ENCODE measurements around the gene CCDC167. TPM values are rescaled to one million over a fixed set of nuclear protein-coding genes. Genes with fewer than 3 reads are reported as not detected.

CCDC167 gene
- total RNA-seq, 2 experiments from 2014 or later, result 7.3 to 8.0 TPM

DNA sequence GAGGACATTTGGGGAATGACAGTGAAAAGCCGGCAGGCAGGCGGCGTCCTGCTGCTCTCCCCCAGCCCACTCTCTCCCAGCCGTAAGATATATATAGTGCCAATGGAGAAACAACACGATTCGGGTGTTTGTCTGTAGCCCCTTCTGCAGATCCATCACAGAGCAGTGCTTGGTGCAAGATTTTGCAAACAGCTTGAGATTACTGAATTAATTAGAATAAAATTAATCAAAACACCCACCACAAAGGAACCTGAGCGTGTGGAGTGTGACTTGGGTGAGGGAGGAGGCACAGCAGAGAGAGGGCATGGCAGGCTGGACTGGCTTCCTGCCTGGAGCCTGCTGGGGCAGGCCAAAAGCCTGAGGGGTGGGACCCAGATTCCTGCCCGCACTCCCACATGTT, 28.8 kb upstream of the CCDC167 start:
- H3K36me3 Mint-ChIP-seq (ENCODE audit: low read depth), result peaks cover 60% of the 10 kb centered on the region
- intact Hi-C loops (cut with DNase I, micrococcal nuclease), result no loop called here
- H3K27me3 Mint-ChIP-seq, result no peaks in the 10 kb centered on the region
- no peaks in the 10 kb centered on the region for H3K27me3 ChIP-seq (ENCODE audit: control insufficient read depth in 1 of 2, insufficient read depth in 2 of 2, low read length in 2 of 2)
- H3K9me3 Mint-ChIP-seq, result no peaks in the 10 kb centered on the region
- no peak overlapping the region for H3K4me3 Mint-ChIP-seq
- no peak overlapping the region for H3K27ac Mint-ChIP-seq
- H3K4me1 Mint-ChIP-seq (ENCODE audit: low read depth), result peaks cover 71% of the 10 kb centered on the region
- no peak overlapping the region for H3K4me3 ChIP-seq (ENCODE audit: low read length)
- CTCF ChIA-PET, result interaction anchor here (2.1 kb wide), 1 partner anchor 13 kb away, joined by 6 read pairs; no protein-coding TSS in a partner anchor
- no peaks in the 10 kb centered on the region for H3K36me3 ChIP-seq (ENCODE audit: insufficient read depth, low read length)
- no peak overlapping the region for H3K27ac ChIP-seq (ENCODE audit: low read depth in 1 of 2, low read length in 2 of 2)
- peaks cover 10% of the 10 kb centered on the region for H3K4me1 ChIP-seq (ENCODE audit: insufficient read depth, low read length)
- ATAC-seq (ENCODE audit: poor library complexity) (no peak), DNase-seq (no peak)
- H3K9me3 ChIP-seq (ENCODE audit: control insufficient read depth in 1 of 2, insufficient read depth in 1 of 2, low read length in 2 of 2), result no peaks in the 10 kb centered on the region
- no peak for TF ChIP-seq CTCF (IDR thresholded peaks at IDR 0.05)
- POLR2A ChIA-PET, result interaction anchor here (1.3 kb wide), 1 partner anchor 20 kb away, joined by 3 read pairs; no protein-coding TSS in a partner anchor

DNA sequence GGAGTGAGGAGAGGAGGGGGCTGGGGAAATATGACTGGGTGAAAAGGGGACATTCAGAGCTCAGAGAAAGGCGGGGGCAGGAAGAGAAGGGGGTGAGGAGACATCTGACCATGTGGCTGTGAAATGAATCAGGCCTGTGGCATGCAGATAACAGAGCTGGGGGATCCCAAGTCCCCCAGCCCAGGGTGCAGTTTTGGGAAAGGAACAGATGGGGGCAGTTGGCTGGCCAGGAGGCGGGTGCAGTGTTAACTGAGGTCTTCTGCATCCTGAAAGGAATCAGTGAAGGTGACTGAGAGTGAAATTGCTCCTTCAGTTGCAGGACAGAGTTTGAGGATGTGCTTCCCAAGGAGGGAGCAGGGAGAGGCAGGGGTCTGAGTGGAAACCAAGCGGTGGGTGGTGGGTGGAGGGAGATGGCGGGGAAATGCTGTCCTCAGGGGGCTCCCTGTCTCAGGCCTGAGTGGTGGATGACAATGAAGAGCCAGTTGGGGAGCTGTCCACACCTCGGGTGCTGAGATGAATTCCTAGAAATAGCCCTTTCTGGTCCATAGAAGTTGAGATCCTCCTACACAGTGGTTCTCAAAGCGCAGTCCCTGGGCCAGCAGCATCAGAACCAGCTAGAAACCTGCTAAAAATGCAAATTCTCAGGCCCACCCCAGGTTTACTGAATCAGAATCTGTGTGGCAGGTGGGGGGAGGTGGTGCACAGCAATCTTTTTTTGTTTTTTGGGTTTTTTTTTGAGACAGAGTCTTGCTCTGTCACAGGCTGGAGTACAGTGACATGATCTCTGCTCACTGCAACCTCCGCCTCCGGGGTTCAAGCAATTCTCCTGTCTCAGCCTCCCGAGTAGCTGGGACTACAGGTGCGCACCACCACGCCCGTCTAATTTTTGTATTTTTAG, 26.0 kb upstream of the CCDC167 start:
- DNase-seq (no peak), ATAC-seq (ENCODE audit: poor library complexity) (peak; percentile 49)
- no peaks in the 10 kb centered on the region for H3K27me3 Mint-ChIP-seq
- H3K36me3 Mint-ChIP-seq (ENCODE audit: low read depth), result peaks cover 43% of the 10 kb centered on the region
- no peak overlapping the region for H3K27ac ChIP-seq (ENCODE audit: low read depth in 1 of 2, low read length in 2 of 2)
- POLR2A ChIA-PET, result interaction anchor here (1.0 to 2.1 kb wide), 3 partner anchors 9 to 23 kb away, joined by 5 to 9 read pairs (median 5); no protein-coding TSS in a partner anchor
- H3K4me1 Mint-ChIP-seq (ENCODE audit: low read depth), result peaks cover 63% of the 10 kb centered on the region
- CTCF ChIA-PET, result interaction anchor here (1.5 kb wide), 1 partner anchor 35 kb away, joined by 3 read pairs; no protein-coding TSS in a partner anchor
- no peak overlapping the region for H3K4me3 ChIP-seq (ENCODE audit: low read length)
- H3K9me3 ChIP-seq (ENCODE audit: control insufficient read depth in 1 of 2, insufficient read depth in 1 of 2, low read length in 2 of 2), result no peaks in the 10 kb centered on the region
- no peaks in the 10 kb centered on the region for H3K27me3 ChIP-seq (ENCODE audit: control insufficient read depth in 1 of 2, insufficient read depth in 2 of 2, low read length in 2 of 2)
- peak overlapping the region; percentile 33 for H3K27ac Mint-ChIP-seq
- no peaks in the 10 kb centered on the region for H3K9me3 Mint-ChIP-seq
- H3K4me3 Mint-ChIP-seq, result no peak overlapping the region
- peaks cover 31% of the 10 kb centered on the region for H3K4me1 ChIP-seq (ENCODE audit: insufficient read depth, low read length)
- no peak for TF ChIP-seq CTCF (IDR thresholded peaks at IDR 0.05)
- intact Hi-C loops (cut with DNase I, micrococcal nuclease), result no loop called here
- peaks cover 2% of the 10 kb centered on the region for H3K36me3 ChIP-seq (ENCODE audit: insufficient read depth, low read length)

DNA sequence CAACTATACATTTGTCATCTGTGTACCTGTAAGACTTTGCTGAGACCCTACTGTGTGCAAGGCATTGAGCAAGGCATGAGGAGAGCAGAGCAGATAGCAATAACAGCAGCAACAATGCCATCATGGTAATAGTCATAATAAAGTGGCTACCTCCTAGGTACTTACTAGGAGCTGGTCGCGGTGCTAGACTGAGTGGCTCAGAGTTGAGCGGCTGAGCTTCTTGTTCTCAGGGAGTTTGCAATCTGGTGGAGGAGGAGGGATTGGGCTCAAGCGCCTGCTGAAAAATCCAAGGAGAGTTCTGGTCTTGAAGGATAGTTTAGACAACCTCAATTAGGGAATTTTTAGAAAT, 25.3 kb upstream of the CCDC167 start:
- H3K36me3 ChIP-seq (ENCODE audit: insufficient read depth, low read length), result peaks cover 4% of the 10 kb centered on the region
- H3K27me3 ChIP-seq (ENCODE audit: control insufficient read depth in 1 of 2, insufficient read depth in 2 of 2, low read length in 2 of 2), result no peaks in the 10 kb centered on the region
- H3K27ac ChIP-seq (ENCODE audit: low read depth in 1 of 2, low read length in 2 of 2), result no peak overlapping the region
- intact Hi-C loops (cut with DNase I, micrococcal nuclease), result no loop called here
- no peak overlapping the region for H3K4me3 ChIP-seq (ENCODE audit: low read length)
- DNase-seq (no peak), ATAC-seq (ENCODE audit: poor library complexity) (no peak)
- H3K4me1 ChIP-seq (ENCODE audit: insufficient read depth, low read length), result peaks cover 34% of the 10 kb centered on the region
- no peaks in the 10 kb centered on the region for H3K9me3 ChIP-seq (ENCODE audit: control insufficient read depth in 1 of 2, insufficient read depth in 1 of 2, low read length in 2 of 2)
- peaks cover 61% of the 10 kb centered on the region for H3K4me1 Mint-ChIP-seq (ENCODE audit: low read depth)
- no peak for TF ChIP-seq CTCF (IDR thresholded peaks at IDR 0.05)
- no peak overlapping the region for H3K4me3 Mint-ChIP-seq
- H3K9me3 Mint-ChIP-seq, result no peaks in the 10 kb centered on the region
- ChIA-PET POLR2A (interaction anchor here (1.0 to 2.1 kb wide), 3 partner anchors 8 to 22 kb away, joined by 5 to 9 read pairs (median 5); no protein-coding TSS in a partner anchor), CTCF (interaction anchor here (1.5 kb wide), 1 partner anchor 34 kb away, joined by 3 read pairs; no protein-coding TSS in a partner anchor)
- no peaks in the 10 kb centered on the region for H3K27me3 Mint-ChIP-seq
- peaks cover 44% of the 10 kb centered on the region for H3K36me3 Mint-ChIP-seq (ENCODE audit: low read depth)
- H3K27ac Mint-ChIP-seq, result peak overlapping the region; percentile 60
